K562 (cell line): ENCODE results near the gene COL21A1. TPM values are rescaled to one million over a fixed set of nuclear protein-coding genes. Genes with fewer than 3 reads are reported as not detected.

Source experiments
- ATAC-seq: fragments of 200-7000 bp; cut with Tn5 transposase; 3 replicates; pipeline ENCODE4 v1.9.1; 2020; ENCODE audit warnings: moderate library complexity
- BruUV-seq: library from RNA; stranded (reverse); fragments of 400-500 nt; replicated peaks from 2 replicates; lab custom pipeline; 2021; lab: Mats Ljungman, UMichigan
- CTCF ChIA-PET: fragments of 300-600 bp; formaldehyde crosslinking; extraction: SDS; loops from one replicate; lab custom pipeline; 2021; ENCODE audit warnings: low intra/inter-chr PET ratio; lab: Yijun Ruan, JAX
- POLR2A ChIA-PET: fragments of 300-600, 350-650 bp; sonication (Branson Sonifier 250); formaldehyde crosslinking; extraction: SDS; loops from one replicate; lab custom pipeline; 2021; ENCODE audit warnings: antibody characterized with exemption, inconsistent platforms; lab: Yijun Ruan, JAX
- DNase-seq, 4 experiments: peaks; one replicate each; pipeline versions ENCODE4 v3.0.0 to v3.0.0-alpha.2; 2011 to 2018; ENCODE audit warnings: low spot score in 3 of 4, mixed read lengths in 3 of 4; ENCODE audit errors: extremely low read depth in 1 of 4
- FAIRE-seq: peaks from 2 replicates; lab custom pipeline; 2011; peaks lifted over from hg19 to GRCh38; lab: Jason Lieb, UNC
- H2AFZ ChIP-seq: 2 replicates; pipeline ENCODE4 v1.6.0; 2011; ENCODE audit warnings: low read depth, low read length, control low read depth, inconsistent platforms
- H3K27ac ChIP-seq: fragments of 200-600 bp; 3 replicates; pipeline ENCODE4 v1.8.0; 2011; ENCODE audit warnings: low read depth, mild to moderate bottlenecking, control low read depth, inconsistent platforms, low read length, moderate library complexity, mixed read lengths; ENCODE audit errors: extremely low read depth
- H3K27me3 ChIP-seq, 2 experiments: fragments of 300-600 bp in 1 of 2; 2 replicates in 1 of 2; 3 replicates in 1 of 2; pipeline versions ENCODE4 v1.6.0 to v1.8.0; 2011; ENCODE audit warnings: inconsistent platforms in 2 of 2, low read length in 2 of 2, mild to moderate bottlenecking in 1 of 2, mixed read lengths in 1 of 2, moderate library complexity in 1 of 2; ENCODE audit not compliant: control insufficient read depth in 2 of 2, insufficient read depth in 2 of 2
- H3K36me3 ChIP-seq: fragments of 300-600 bp; 3 replicates; pipeline ENCODE4 v1.8.0; 2011; ENCODE audit warnings: mild to moderate bottlenecking, low read length, inconsistent platforms; ENCODE audit not compliant: control insufficient read depth, insufficient read depth
- H3K4me1 ChIP-seq, 2 experiments: fragments of 200-600 bp in 1 of 2; replicated peaks in 1 of 2; 2 replicates in 1 of 2; 3 replicates in 1 of 2; pipeline versions ENCODE4 v1.5.1 to v1.8.0; 2011; ENCODE audit warnings: inconsistent platforms in 2 of 2, low read length in 2 of 2, mild to moderate bottlenecking in 1 of 2, mixed read lengths in 1 of 2, moderate library complexity in 1 of 2; ENCODE audit not compliant: control insufficient read depth in 2 of 2, insufficient read depth in 2 of 2
- H3K4me2 ChIP-seq: 2 replicates; pipeline ENCODE4 v1.6.1; 2011; ENCODE audit warnings: low read length, control low read depth, inconsistent platforms, mixed read lengths; ENCODE audit not compliant: insufficient read depth
- H3K4me3 ChIP-seq: fragments of 200-600 bp; sonication (generic), shearing (Covaris generic); 2 replicates; pipeline ENCODE4 v1.5.1; 2016; ENCODE audit warnings: control low read depth, inconsistent platforms
- H3K79me2 ChIP-seq: fragments of 200-600 bp; 3 replicates; pipeline ENCODE4 v1.8.0; 2011; ENCODE audit warnings: low read length, inconsistent platforms; ENCODE audit not compliant: control insufficient read depth, insufficient read depth
- H3K9ac ChIP-seq, 2 experiments: 2 replicates each; pipeline versions ENCODE4 v1.6.0 to v1.6.1; 2011; ENCODE audit warnings: low read depth in 2 of 2, low read length in 2 of 2, control low read depth in 1 of 2, inconsistent platforms in 1 of 2, mild to moderate bottlenecking in 1 of 2, mixed read lengths in 1 of 2; ENCODE audit not compliant: insufficient read depth in 1 of 2
- H3K9me1 ChIP-seq: one replicate; pipeline ENCODE4 v1.6.0; 2011; ENCODE audit warnings: inconsistent platforms, mild to moderate bottlenecking, low read length, moderate library complexity; ENCODE audit not compliant: control insufficient read depth, insufficient read depth
- H3K9me3 ChIP-seq: replicated peaks from 2 replicates; pipeline ENCODE4 v1.5.1; 2011; ENCODE audit warnings: low read depth, low read length, inconsistent platforms; ENCODE audit not compliant: control insufficient read depth, insufficient read depth
- H4K20me1 ChIP-seq: replicated peaks from 2 replicates; pipeline ENCODE4 v1.6.1; 2011; ENCODE audit warnings: low read length, inconsistent platforms, mixed read lengths; ENCODE audit not compliant: control insufficient read depth, insufficient read depth
- ELF4 ChIP-seq: fragments of 450-650 bp; formaldehyde crosslinking; IDR thresholded peaks from 2 replicates; pipeline ENCODE4 v1.4.0; 2022; ENCODE audit warnings: missing genetic modification characterization
- KDM1A ChIP-seq, 2 experiments: fragments of 450-650 bp; IDR thresholded peaks; 2 replicates each; pipeline ENCODE4 v1.6.1; 2016; ENCODE audit warnings: mild to moderate bottlenecking in 2 of 2
- MTF1 ChIP-seq: fragments of 250-450 bp; sonication (Bioruptor Pico); IDR thresholded peaks from 2 replicates; pipeline ENCODE4 v1.9.0; 2021; ENCODE audit warnings: moderate library complexity, mild to moderate bottlenecking, inconsistent platforms, borderline replicate concordance
- POLR2AphosphoS5 ChIP-seq: IDR thresholded peaks from 2 replicates; pipeline ENCODE4 v1.6.1; 2011; ENCODE audit warnings: mild to moderate bottlenecking, low read depth, low read length, moderate library complexity; ENCODE audit not compliant: control insufficient read depth, insufficient read depth
- ZNF57 ChIP-seq: fragments of 450-650 bp; formaldehyde crosslinking; IDR thresholded peaks from 2 replicates; pipeline ENCODE4 v1.4.0; 2020; ENCODE audit warnings: mild to moderate bottlenecking, moderate library complexity
- WGBS: fragments of 100-300 bp; shearing (Covaris generic); methylation state at CpG from one replicate; pipeline ENCODE4 v1.1.6; 2016; ENCODE audit warnings: low coverage, mixed read lengths; ENCODE audit not compliant: insufficient coverage; ENCODE audit errors: missing lambda C conversion rate; 5-methylcytosine and 5-hydroxymethylcytosine counted together
- in situ Hi-C: fragments of 300-500 bp; cut with MboI; formaldehyde crosslinking; loops from 4 replicates; pipeline ENCODE4 v1.15.0; 2018; ENCODE audit warnings: inconsistent platforms, mixed read lengths
- intact Hi-C: fragments of 100-400 bp; cut with micrococcal nuclease; formaldehyde crosslinking; loops from 2 replicates; pipeline ENCODE4 v1.14.2; 2022
- polyA plus RNA-seq, 8 experiments: library from polyadenylated mRNA; depleted of rRNA in 4 of 8; stranded (reverse) in 5 of 8; unstranded in 3 of 8; fragments of >200 nt; fragmentation: Nextera tagmentation in 2 of 8; fragmentation: Illumina TruSeq in 1 of 8; extraction: Ambion mirVana in 2 of 8; extraction: Trizol in 1 of 8; gene quantifications; 2 replicates each; pipeline versions ENCODE4 v1.2.1 to v1.2.3, GENCODE V29; 2011 to 2014; ENCODE audit warnings: inconsistent platforms in 1 of 8, missing spikeins in 1 of 8
- total RNA-seq, 7 experiments: library from RNA; depleted of rRNA in 6 of 7; stranded (reverse); fragments of >200 nt in 6 of 7; fragmentation: Illumina TruSeq in 2 of 7; extraction: Trizol in 2 of 7; gene quantifications; 2 replicates each; pipeline versions ENCODE4 v1.2.1 to v1.2.3, GENCODE V29; 2011 to 2021; ENCODE audit warnings: low replicate concordance in 1 of 7
- TF ChIP-seq, protein P1 (sequence below): fragments of 250-450 bp; sonication (Bioruptor Pico); IDR thresholded peaks from 2 replicates; pipeline ENCODE4 v1.4.0; 2020
- TF ChIP-seq, protein P2 (sequence below), 2 experiments: fragments of 250-450 bp in 1 of 2; fragments of 450-650 bp in 1 of 2; sonication (Bioruptor Pico) in 1 of 2; IDR thresholded peaks; 2 replicates each; pipeline versions ENCODE4 v1.6.1 to v1.8.0; 2016 to 2021; ENCODE audit warnings: mild to moderate bottlenecking in 2 of 2, moderate library complexity in 2 of 2, missing compliant biosample characterization in 1 of 2, missing genetic modification characterization in 1 of 2

Gene COL21A1
- total and polyA plus RNA-seq, 9 of the 15 experiments (the other 6 are each of a cell fraction or from before 2014, with no cell fraction given), result 0.03 to 0.76 (median 0.25) TPM

GRCh38 chr6:56062836-56063235, 184.5 kb downstream of the COL21A1 start (continued):
- TF ChIP-seq MTF1 (CRISPR knock-in tag) (no peak), ELF4 (no peak), KDM1A (IDR thresholded peaks at IDR 0.05) (no peak)
- TF ChIP-seq, protein P1, sequence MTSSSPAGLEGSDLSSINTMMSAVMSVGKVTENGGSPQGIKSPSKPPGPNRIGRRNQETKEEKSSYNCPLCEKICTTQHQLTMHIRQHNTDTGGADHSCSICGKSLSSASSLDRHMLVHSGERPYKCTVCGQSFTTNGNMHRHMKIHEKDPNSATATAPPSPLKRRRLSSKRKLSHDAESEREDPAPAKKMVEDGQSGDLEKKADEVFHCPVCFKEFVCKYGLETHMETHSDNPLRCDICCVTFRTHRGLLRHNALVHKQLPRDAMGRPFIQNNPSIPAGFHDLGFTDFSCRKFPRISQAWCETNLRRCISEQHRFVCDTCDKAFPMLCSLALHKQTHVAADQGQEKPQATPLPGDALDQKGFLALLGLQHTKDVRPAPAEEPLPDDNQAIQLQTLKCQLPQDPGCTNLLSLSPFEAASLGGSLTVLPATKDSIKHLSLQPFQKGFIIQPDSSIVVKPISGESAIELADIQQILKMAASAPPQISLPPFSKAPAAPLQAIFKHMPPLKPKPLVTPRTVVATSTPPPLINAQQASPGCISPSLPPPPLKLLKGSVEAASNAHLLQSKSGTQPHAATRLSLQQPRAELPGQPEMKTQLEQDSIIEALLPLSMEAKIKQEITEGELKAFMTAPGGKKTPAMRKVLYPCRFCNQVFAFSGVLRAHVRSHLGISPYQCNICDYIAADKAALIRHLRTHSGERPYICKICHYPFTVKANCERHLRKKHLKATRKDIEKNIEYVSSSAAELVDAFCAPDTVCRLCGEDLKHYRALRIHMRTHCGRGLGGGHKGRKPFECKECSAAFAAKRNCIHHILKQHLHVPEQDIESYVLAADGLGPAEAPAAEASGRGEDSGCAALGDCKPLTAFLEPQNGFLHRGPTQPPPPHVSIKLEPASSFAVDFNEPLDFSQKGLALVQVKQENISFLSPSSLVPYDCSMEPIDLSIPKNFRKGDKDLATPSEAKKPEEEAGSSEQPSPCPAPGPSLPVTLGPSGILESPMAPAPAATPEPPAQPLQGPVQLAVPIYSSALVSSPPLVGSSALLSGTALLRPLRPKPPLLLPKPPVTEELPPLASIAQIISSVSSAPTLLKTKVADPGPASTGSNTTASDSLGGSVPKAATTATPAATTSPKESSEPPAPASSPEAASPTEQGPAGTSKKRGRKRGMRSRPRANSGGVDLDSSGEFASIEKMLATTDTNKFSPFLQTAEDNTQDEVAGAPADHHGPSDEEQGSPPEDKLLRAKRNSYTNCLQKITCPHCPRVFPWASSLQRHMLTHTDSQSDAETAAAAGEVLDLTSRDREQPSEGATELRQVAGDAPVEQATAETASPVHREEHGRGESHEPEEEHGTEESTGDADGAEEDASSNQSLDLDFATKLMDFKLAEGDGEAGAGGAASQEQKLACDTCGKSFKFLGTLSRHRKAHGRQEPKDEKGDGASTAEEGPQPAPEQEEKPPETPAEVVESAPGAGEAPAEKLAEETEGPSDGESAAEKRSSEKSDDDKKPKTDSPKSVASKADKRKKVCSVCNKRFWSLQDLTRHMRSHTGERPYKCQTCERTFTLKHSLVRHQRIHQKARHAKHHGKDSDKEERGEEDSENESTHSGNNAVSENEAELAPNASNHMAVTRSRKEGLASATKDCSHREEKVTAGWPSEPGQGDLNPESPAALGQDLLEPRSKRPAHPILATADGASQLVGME (CRISPR knock-in tag), result no peak

- BruUV-seq, result no TSS peak
- ChIA-PET CTCF (no interaction called here), POLR2A (no interaction called here)
- ATAC-seq (no peak), DNase-seq (no peak), FAIRE-seq (no peak)
- no peak for TF ChIP-seq POLR2AphosphoS5
- no peak for TF ChIP-seq ZNF57
- TF ChIP-seq, protein P2, sequence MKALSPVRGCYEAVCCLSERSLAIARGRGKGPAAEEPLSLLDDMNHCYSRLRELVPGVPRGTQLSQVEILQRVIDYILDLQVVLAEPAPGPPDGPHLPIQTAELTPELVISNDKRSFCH (CRISPR knock-in tag; IDR thresholded peaks at IDR 0.05), result no peak
- TF ChIP-seq, protein P2 (tag; IDR thresholded peaks at IDR 0.05), result no peak
- Histone ChIP-seq H2AFZ (no peak overlapping the region), H4K20me1 (no peaks in the 10 kb centered on the region), H3K9me3 (no peaks in the 10 kb centered on the region), H3K4me3 (no peak overlapping the region), H3K27me3 (no peaks in the 10 kb centered on the region), H3K9me1 (no peaks in the 10 kb centered on the region), H3K9ac (no peak overlapping the region), H3K4me2 (no peak overlapping the region), H3K4me1 (no peaks in the 10 kb centered on the region), H3K27ac (no peak overlapping the region), H3K36me3 (no peaks in the 10 kb centered on the region), H3K79me2 (no peaks in the 10 kb centered on the region)
- 0% methylated on average over 2 of the region's 2 CpGs for WGBS
- intact Hi-C loops (no loop called here), in situ Hi-C loops (no loop called here)
These were observed 188.7 kb downstream of the COL21A1 start for GRCh38 chr6:56058636-56059035.
